ENCODE data around the gene PREX1. TPM values are rescaled to one million over a fixed set of nuclear protein-coding genes. Genes with fewer than 3 reads are reported as not detected.

The PREX1 gene
- total and polyA plus RNA-seq, 9 donors: 3.8 to 13.6 (median 6.7) TPM

DNA sequence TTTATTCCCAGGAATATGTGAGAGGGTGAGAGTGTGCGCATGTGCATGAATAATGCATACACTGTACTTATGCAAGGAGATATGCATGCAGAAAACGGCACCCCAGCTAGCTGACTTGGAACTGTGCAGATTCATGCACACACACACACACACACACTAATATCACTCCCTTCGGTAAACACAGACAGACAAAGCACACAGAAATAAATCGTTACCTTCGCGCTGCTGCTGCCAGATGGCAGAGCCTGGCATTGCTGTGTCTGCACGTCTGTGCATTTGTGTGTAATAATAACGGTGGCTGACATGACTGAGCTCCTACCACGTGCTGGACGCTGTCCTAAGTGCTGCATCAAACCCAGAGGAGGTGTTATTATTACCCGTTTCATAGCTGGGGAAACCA is 36.8 kb downstream of the PREX1 start:
- Histone ChIP-seq H3K9me3 (no peaks in the 10 kb centered on the region), H3K27ac (no peak overlapping the region), H3K27me3 (no peaks in the 10 kb centered on the region), H3K4me1 (ENCODE audit: insufficient read depth) (peaks cover 12% of the 10 kb centered on the region), H3K36me3 (no peaks in the 10 kb centered on the region), H3K4me3 (no peak overlapping the region)
- 18 to 34% (median 25%) methylated on average over 11 of the region's 11 CpGs for WGBS, 3 donors
- DNase-seq: no peak
- TF ChIP-seq EP300 (IDR thresholded peaks at IDR 0.05) (no peak), POLR2A (IDR thresholded peaks at IDR 0.05) (no peak)
- TF ChIP-seq, protein P1, sequence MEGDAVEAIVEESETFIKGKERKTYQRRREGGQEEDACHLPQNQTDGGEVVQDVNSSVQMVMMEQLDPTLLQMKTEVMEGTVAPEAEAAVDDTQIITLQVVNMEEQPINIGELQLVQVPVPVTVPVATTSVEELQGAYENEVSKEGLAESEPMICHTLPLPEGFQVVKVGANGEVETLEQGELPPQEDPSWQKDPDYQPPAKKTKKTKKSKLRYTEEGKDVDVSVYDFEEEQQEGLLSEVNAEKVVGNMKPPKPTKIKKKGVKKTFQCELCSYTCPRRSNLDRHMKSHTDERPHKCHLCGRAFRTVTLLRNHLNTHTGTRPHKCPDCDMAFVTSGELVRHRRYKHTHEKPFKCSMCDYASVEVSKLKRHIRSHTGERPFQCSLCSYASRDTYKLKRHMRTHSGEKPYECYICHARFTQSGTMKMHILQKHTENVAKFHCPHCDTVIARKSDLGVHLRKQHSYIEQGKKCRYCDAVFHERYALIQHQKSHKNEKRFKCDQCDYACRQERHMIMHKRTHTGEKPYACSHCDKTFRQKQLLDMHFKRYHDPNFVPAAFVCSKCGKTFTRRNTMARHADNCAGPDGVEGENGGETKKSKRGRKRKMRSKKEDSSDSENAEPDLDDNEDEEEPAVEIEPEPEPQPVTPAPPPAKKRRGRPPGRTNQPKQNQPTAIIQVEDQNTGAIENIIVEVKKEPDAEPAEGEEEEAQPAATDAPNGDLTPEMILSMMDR (IDR thresholded peaks at IDR 0.05): no peak
- intact Hi-C loops (cut with DNase I): no loop called here

DNA sequence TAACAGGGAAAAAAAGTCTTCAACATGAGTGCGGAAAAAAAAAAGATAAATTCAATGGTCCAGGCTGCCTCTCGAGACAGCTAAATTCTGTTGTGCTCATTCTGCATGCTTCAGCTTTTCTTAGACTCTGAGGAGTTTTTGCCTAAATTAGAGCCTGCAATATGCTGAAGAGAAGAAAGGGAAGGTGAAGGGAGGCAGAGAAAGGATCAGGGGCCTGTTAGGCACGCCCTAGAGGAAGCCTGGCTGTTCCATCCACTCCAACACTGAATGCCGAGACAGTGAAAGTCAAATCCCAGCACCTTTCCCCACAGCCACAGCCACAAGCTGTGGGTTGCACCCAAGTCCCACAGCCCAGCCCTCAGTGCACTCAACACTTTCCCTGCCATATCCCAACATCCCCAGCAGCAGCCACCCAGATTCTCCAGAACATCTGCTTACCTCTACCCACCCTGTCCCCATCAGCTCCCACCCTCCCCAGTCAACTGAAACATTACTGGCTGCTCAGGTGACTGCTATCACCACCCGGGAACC is 37.3 kb downstream of the PREX1 start:
- no peak overlapping the region for H3K27ac ChIP-seq
- H3K9me3 ChIP-seq: no peaks in the 10 kb centered on the region
- H3K4me1 ChIP-seq (ENCODE audit: insufficient read depth): peaks cover 12% of the 10 kb centered on the region
- intact Hi-C loops (cut with DNase I): no loop called here
- no peak for DNase-seq
- TF ChIP-seq POLR2A (IDR thresholded peaks at IDR 0.05) (no peak), EP300 (IDR thresholded peaks at IDR 0.05) (no peak)
- TF ChIP-seq, protein P1 (IDR thresholded peaks at IDR 0.05): no peak
- no peak overlapping the region for H3K4me3 ChIP-seq
- no peaks in the 10 kb centered on the region for H3K27me3 ChIP-seq
- H3K36me3 ChIP-seq: no peaks in the 10 kb centered on the region
- WGBS, 3 donors: 45 to 70% (median 54%) methylated on average over 5 of the region's 5 CpGs

DNA sequence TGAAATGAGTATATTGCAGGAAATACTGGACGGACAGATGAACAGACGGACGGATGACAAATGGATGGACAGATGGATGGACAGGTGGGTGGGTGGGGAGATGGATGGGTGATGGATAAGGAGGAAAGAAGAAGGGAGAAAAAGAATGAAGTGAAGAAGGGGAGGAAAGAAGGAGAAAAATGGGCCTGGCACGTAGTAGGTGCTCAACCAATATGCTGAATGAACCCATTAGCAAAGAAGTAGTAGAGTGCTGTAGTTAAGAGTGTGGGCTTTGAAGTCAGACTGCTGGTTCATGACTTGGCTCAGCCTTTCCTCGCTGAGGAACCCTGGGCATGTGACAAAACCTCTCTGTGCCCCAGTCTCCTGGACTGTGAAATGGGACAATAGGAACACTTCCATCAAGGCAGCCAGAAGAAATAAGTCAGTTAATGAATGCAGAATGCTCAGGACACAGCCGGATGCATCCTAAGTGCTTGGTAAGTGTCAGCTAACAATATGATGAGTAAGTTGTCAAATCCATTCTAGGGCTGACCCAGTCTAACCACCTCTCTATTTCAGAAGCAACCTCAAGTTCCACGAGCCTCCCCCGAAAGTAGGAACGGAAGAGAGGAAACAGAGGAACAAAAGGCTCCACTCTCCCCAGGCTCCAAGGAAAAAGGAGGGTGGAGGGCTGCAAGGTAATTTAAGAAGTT is 37.9 kb downstream of the PREX1 start:
- Histone ChIP-seq H3K27me3 (no peaks in the 10 kb centered on the region), H3K4me1 (ENCODE audit: insufficient read depth) (peaks cover 12% of the 10 kb centered on the region), H3K9me3 (no peaks in the 10 kb centered on the region), H3K4me3 (no peak overlapping the region), H3K36me3 (no peaks in the 10 kb centered on the region), H3K27ac (no peak overlapping the region)
- intact Hi-C loops (cut with DNase I): no loop called here
- TF ChIP-seq, protein P1 (IDR thresholded peaks at IDR 0.05): no peak
- TF ChIP-seq EP300 (IDR thresholded peaks at IDR 0.05): no peak
- 91 to 94% (median 92%) methylated on average over 9 of the region's 9 CpGs for WGBS, 3 donors
- no peak for DNase-seq

DNA sequence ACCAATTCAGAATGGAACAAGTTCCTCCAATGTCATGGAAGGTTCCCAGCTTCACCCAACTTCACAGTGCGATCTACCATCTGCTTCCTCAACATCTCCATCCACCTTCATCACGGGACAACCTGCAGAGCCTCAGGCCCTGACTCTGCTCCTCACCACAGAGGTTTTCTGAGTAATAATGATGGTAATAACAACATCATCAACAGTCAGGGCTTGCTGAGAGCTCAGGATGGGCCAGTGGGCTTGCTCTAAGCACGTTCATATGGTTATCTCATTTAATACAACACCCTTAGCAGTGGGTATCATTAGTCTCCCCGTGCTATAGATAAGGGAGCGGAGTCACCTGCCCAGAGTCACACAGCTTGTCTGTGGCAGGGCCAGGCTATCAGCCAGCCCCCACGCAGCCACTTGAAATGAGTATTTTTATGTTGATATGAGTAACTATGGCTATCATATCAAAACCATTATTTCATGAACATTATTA is 38.6 kb downstream of the PREX1 start:
- TF ChIP-seq, protein P1 (IDR thresholded peaks at IDR 0.05): no peak
- TF ChIP-seq EP300 (IDR thresholded peaks at IDR 0.05): no peak
- TF ChIP-seq POLR2A (IDR thresholded peaks at IDR 0.05): no peak
- Histone ChIP-seq H3K36me3 (no peaks in the 10 kb centered on the region), H3K4me3 (no peak overlapping the region), H3K27ac (no peak overlapping the region), H3K9me3 (no peaks in the 10 kb centered on the region), H3K27me3 (no peaks in the 10 kb centered on the region), H3K4me1 (ENCODE audit: insufficient read depth) (peaks cover 12% of the 10 kb centered on the region)
- intact Hi-C loops (cut with DNase I): no loop called here
- DNase-seq: no peak
- WGBS, 3 donors: 82 to 90% (median 86%) methylated on average over 6 of the region's 6 CpGs

All from ovary (tissue), 9 donors.